GM10266 (cell line): ENCODE results near the gene TRPV2.
A peak's percentile ranks its signal among the peaks of the same experiment; 100 is the strongest.

ENCODE experiments used
- DNase-seq: peaks from one replicate; pipeline ENCODE4 v3.0.0; 2012; ENCODE audit errors: extremely low spot score
- CTCF ChIP-seq: IDR thresholded peaks from 2 replicates; pipeline ENCODE4 v1.5.1; 2012; ENCODE audit warnings: mild to moderate bottlenecking, low read depth; ENCODE audit not compliant: control insufficient read depth, insufficient read depth; ENCODE audit errors: missing control alignments

Gene TRPV2

GRCh38 chr17:16418685-16419068 is 3.3 kb downstream of the TRPV2 start:
- no peak for TF ChIP-seq CTCF
- peak; percentile 10 for DNase-seq

GRCh38 chr17:16419074-16419928 is 3.9 kb downstream of the TRPV2 start:
- DNase-seq: peak; percentile 53

GRCh38 chr17:16419929-16420271 is 4.5 kb downstream of the TRPV2 start:
- DNase-seq: peak; percentile 20
- no peak for TF ChIP-seq CTCF

More at GRCh38 chr17:16419074-16419928, 3.9 kb downstream of the TRPV2 start:
- no peak for TF ChIP-seq CTCF

- no peak for TF ChIP-seq CTCF
- DNase-seq: no peak
Measured at GRCh38 chr17:16422416-16422815, 7.0 kb downstream of the TRPV2 start.

GRCh38 chr17:16423226-16423872 is 8.0 kb downstream of the TRPV2 start:
- TF ChIP-seq CTCF: no peak
- no peak for DNase-seq

GRCh38 chr17:16425202-16425601 is 9.8 kb downstream of the TRPV2 start:
- no peak for TF ChIP-seq CTCF
- DNase-seq: no peak
